ENCODE measurements around the gene CHTF8.
"Not testable (repeated sequence)": the region's sequence is repeated elsewhere in the genome, so short reads cannot be mapped to it uniquely, and the experiment has no call there.

DNA sequence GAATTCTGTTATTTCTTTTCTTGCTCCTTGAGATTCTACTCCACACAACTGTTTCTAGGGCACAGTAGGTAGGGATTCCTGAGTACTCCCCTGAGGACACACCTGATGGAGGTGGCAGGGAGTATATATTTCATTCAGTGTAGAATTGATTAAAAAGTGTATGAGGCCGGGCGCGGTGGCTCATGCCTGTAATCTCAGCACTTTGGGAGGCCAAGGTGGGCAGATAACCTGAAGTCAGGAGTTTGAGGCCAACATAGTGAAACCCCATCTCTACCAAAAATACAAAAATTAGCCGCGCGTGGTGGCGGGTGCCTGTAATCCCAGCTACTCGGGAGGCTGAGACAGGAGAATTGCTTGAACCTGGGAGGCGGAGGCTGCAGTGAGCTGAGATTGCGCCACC is 5.6 kb downstream of the CHTF8 start:
- TF ChIP-seq EZH2 (IDR thresholded peaks at IDR 0.05; ENCODE audit: low read length), result not testable (repeated sequence)
- TF ChIP-seq, protein P1, sequence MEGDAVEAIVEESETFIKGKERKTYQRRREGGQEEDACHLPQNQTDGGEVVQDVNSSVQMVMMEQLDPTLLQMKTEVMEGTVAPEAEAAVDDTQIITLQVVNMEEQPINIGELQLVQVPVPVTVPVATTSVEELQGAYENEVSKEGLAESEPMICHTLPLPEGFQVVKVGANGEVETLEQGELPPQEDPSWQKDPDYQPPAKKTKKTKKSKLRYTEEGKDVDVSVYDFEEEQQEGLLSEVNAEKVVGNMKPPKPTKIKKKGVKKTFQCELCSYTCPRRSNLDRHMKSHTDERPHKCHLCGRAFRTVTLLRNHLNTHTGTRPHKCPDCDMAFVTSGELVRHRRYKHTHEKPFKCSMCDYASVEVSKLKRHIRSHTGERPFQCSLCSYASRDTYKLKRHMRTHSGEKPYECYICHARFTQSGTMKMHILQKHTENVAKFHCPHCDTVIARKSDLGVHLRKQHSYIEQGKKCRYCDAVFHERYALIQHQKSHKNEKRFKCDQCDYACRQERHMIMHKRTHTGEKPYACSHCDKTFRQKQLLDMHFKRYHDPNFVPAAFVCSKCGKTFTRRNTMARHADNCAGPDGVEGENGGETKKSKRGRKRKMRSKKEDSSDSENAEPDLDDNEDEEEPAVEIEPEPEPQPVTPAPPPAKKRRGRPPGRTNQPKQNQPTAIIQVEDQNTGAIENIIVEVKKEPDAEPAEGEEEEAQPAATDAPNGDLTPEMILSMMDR (optimal IDR thresholded peaks at IDR 0.05 in 1 of 3, IDR thresholded peaks at IDR 0.05 in 1 of 3, conservative IDR thresholded peaks at IDR 0.05 in 1 of 3; ENCODE audit: extremely low read depth in 1 of 3, insufficient read depth in 2 of 3, low read length in 3 of 3), result not testable (repeated sequence)

All from keratinocyte (primary cell).